AG09309 (cell line): ENCODE measurements around the gene MOV10L1.

Experiments used
- DNase-seq: peaks from one replicate; pipeline ENCODE4 v3.0.0-alpha.2; 2010; ENCODE audit warnings: low read depth
- H3K4me3 ChIP-seq: 2 replicates; pipeline ENCODE4 v1.5.1; 2011; ENCODE audit warnings: mild to moderate bottlenecking, low read depth, low read length, moderate library complexity; ENCODE audit not compliant: control insufficient read depth
- CTCF ChIP-seq: IDR thresholded peaks from 2 replicates; pipeline ENCODE4 v1.5.1; 2011; ENCODE audit warnings: mild to moderate bottlenecking, low read depth, low read length, inconsistent platforms; ENCODE audit not compliant: insufficient read depth, control insufficient read depth; ENCODE audit errors: missing control alignments

The MOV10L1 gene

GRCh38 chr22:50182176-50183081, 92.6 kb downstream of the MOV10L1 start:
- no peak for DNase-seq
- no peak overlapping the region for H3K4me3 ChIP-seq
- no peak for TF ChIP-seq CTCF

GRCh38 chr22:50183141-50183971, 93.5 kb downstream of the MOV10L1 start:
- no peak overlapping the region for H3K4me3 ChIP-seq
- DNase-seq, result no peak
- no peak for TF ChIP-seq CTCF

GRCh38 chr22:50184004-50184901, 94.4 kb downstream of the MOV10L1 start:
- H3K4me3 ChIP-seq, result no peak overlapping the region
- no peak for TF ChIP-seq CTCF
- DNase-seq, result no peak

- TF ChIP-seq CTCF, result no peak
- peak overlapping the region; percentile 56 for H3K4me3 ChIP-seq
- DNase-seq, result no peak
These were observed 95.1 kb downstream of the MOV10L1 start for GRCh38 chr22:50184902-50185374.

- peak; percentile 38 for DNase-seq
- no peak for TF ChIP-seq CTCF
These were observed 95.7 kb downstream of the MOV10L1 start, which contains the start of gene TRABD for GRCh38 chr22:50185375-50186087. Gene TRABD (plus strand): TSS chr22:50185913. CDS start chr22:50193061, 7,148 bp downstream.

More at GRCh38 chr22:50185375-50186087, 95.7 kb downstream of the MOV10L1 start, which contains the start of gene TRABD:
- peak within 1 kb of the TSS; percentile 74 for H3K4me3 ChIP-seq
